ENCODE data around the gene SFRP4. TPM values are rescaled to one million over a fixed set of nuclear protein-coding genes. Genes with fewer than 3 reads are reported as not detected.
A peak's percentile ranks its signal among the peaks of the same experiment; 100 is the strongest.

Gene SFRP4
- total RNA-seq, 1 experiment from 2014 or later, result 0.24 TPM

DNA sequence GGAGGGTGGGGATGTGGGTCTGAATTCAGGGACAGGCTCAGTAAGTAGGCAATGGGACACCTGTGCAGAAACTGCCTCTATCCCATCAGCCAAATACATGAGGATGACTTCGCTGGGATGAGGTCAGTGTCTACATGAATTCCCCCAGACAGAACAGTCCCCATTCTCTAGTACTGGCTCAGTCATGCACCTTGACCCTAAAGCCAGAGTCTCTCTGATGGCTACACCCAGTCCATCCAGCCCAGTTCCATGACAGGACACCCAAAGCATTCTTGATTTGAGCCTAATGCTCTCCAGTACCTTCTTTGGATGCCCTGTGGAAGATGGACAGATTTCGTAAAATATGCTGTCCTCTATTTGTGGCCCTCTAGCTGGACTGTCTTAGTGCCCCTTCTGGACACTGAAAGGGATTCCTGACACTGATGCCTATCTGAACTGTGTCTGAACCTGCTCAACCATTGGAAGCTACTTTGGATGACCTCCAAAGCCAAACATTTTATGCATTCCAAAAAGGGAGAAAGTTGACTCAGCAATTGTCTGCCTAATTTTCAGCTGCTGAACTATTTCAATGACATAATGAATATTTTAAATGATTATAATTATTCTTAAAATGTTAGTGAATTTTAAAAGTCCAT is 14.6 kb downstream of the SFRP4 start (continued):
- no peak for TF ChIP-seq GRHL2 (CRISPR knock-in tag; IDR thresholded peaks at IDR 0.05; ENCODE audit: insufficient replicate concordance, severe bottlenecking)
- TF ChIP-seq, protein P1, sequence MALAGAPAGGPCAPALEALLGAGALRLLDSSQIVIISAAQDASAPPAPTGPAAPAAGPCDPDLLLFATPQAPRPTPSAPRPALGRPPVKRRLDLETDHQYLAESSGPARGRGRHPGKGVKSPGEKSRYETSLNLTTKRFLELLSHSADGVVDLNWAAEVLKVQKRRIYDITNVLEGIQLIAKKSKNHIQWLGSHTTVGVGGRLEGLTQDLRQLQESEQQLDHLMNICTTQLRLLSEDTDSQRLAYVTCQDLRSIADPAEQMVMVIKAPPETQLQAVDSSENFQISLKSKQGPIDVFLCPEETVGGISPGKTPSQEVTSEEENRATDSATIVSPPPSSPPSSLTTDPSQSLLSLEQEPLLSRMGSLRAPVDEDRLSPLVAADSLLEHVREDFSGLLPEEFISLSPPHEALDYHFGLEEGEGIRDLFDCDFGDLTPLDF (CRISPR knock-in tag; IDR thresholded peaks at IDR 0.05), result no peak

DNA sequence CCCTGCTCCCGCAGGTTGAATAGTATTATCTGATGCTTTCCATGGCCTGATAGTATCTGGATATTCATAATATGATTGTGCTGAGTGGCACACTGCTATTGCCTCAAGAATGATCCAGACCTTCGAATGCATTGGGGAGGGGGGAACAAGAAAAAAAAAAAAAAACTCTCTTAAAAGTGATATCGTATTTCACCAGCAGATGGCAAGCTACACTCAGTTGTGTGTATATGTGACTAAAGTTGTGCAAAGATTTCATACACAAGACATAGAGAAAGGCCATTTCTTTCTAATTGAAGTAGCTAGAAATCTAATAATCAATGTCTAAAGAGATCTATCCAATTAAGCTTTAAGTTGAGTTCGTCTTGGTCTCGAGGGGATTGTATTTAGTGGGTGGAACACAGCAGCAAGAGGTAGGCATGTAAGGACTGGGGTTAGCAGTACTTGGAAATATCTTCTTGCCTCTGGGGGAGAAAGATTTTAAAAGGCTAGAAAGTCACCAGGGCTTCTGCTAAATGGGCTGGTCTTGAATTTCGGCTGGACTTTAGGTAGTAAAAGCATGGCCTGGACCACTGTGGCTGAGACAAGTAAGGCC is 15.3 kb downstream of the SFRP4 start:
- peaks cover 2% of the 10 kb centered on the region for H3K4me1 Mint-ChIP-seq
- H3K36me3 Mint-ChIP-seq, result no peaks in the 10 kb centered on the region
- TF ChIP-seq ZNF219 (CRISPR knock-in tag; IDR thresholded peaks at IDR 0.05; ENCODE audit: borderline replicate concordance) (no peak), SOX15 (CRISPR knock-in tag; IDR thresholded peaks at IDR 0.05) (no peak), ZNF138 (CRISPR knock-in tag; conservative IDR thresholded peaks at IDR 0.05) (no peak), CBFB (CRISPR knock-in tag; IDR thresholded peaks at IDR 0.05; ENCODE audit: low read depth) (no peak), NFYB (CRISPR knock-in tag; conservative IDR thresholded peaks at IDR 0.05; ENCODE audit: low read depth) (no peak), EMX1 (CRISPR knock-in tag; IDR thresholded peaks at IDR 0.05) (no peak)
- TF ChIP-seq, protein P2, sequence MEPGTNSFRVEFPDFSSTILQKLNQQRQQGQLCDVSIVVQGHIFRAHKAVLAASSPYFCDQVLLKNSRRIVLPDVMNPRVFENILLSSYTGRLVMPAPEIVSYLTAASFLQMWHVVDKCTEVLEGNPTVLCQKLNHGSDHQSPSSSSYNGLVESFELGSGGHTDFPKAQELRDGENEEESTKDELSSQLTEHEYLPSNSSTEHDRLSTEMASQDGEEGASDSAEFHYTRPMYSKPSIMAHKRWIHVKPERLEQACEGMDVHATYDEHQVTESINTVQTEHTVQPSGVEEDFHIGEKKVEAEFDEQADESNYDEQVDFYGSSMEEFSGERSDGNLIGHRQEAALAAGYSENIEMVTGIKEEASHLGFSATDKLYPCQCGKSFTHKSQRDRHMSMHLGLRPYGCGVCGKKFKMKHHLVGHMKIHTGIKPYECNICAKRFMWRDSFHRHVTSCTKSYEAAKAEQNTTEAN (CRISPR knock-in tag; IDR thresholded peaks at IDR 0.05), result no peak
- TF ChIP-seq, protein P3, sequence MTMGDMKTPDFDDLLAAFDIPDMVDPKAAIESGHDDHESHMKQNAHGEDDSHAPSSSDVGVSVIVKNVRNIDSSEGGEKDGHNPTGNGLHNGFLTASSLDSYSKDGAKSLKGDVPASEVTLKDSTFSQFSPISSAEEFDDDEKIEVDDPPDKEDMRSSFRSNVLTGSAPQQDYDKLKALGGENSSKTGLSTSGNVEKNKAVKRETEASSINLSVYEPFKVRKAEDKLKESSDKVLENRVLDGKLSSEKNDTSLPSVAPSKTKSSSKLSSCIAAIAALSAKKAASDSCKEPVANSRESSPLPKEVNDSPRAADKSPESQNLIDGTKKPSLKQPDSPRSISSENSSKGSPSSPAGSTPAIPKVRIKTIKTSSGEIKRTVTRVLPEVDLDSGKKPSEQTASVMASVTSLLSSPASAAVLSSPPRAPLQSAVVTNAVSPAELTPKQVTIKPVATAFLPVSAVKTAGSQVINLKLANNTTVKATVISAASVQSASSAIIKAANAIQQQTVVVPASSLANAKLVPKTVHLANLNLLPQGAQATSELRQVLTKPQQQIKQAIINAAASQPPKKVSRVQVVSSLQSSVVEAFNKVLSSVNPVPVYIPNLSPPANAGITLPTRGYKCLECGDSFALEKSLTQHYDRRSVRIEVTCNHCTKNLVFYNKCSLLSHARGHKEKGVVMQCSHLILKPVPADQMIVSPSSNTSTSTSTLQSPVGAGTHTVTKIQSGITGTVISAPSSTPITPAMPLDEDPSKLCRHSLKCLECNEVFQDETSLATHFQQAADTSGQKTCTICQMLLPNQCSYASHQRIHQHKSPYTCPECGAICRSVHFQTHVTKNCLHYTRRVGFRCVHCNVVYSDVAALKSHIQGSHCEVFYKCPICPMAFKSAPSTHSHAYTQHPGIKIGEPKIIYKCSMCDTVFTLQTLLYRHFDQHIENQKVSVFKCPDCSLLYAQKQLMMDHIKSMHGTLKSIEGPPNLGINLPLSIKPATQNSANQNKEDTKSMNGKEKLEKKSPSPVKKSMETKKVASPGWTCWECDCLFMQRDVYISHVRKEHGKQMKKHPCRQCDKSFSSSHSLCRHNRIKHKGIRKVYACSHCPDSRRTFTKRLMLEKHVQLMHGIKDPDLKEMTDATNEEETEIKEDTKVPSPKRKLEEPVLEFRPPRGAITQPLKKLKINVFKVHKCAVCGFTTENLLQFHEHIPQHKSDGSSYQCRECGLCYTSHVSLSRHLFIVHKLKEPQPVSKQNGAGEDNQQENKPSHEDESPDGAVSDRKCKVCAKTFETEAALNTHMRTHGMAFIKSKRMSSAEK (CRISPR knock-in tag; IDR thresholded peaks at IDR 0.05; ENCODE audit: borderline replicate concordance), result no peak
- no peaks in the 10 kb centered on the region for H3K27me3 Mint-ChIP-seq (ENCODE audit: low read depth)
- peak; percentile 82 for ATAC-seq
- H3K27ac Mint-ChIP-seq, result no peak overlapping the region
- peaks cover 3% of the 10 kb centered on the region; the same call in 1 of the 2 replicates for H3K9me3 Mint-ChIP-seq
- POLR2A ChIA-PET, result interaction anchor here (0.7 kb wide), 1 partner anchor 15 kb away, joined by 3 read pairs; no protein-coding TSS in a partner anchor
- DNase-seq (ENCODE audit: low spot score), result no peak
- no peak overlapping the region for H3K4me3 Mint-ChIP-seq
- CTCF ChIA-PET, result interaction anchor here (0.6 to 2.7 kb wide), 19 partner anchors 14 to 473 kb away, joined by 3 to 31 read pairs (median 5); partner anchors contain the start of genes EPDR1, SFRP4 and STARD3NL

DNA sequence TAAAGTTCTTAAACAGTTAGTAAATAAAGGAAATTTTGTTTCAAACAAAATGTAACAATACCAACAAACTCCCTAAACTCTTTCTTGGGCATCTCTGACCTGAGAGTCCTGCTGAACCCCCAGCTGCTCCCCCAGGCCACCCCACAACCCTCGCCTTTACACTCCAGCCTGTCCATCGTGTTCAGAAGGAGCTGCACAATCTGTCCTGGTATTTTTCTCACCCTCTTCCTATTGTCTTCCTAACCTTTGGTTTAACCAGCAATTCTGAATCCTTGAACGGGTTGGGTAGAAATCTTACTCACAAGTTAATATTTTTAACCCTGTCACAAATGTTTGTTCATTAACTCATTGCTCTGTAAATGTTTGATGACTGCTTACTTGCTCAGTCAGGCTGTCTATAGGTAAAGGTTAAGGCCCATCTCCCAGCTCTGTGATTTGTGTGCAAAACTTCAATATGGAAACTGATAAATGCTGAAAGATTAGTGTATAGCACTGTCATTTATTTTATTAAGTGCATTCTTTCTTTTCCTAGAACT is 16.8 kb downstream of the SFRP4 start:
- no peak for TF ChIP-seq ZBTB21 (CRISPR knock-in tag; IDR thresholded peaks at IDR 0.05; ENCODE audit: borderline replicate concordance)
- TF ChIP-seq, protein P4, sequence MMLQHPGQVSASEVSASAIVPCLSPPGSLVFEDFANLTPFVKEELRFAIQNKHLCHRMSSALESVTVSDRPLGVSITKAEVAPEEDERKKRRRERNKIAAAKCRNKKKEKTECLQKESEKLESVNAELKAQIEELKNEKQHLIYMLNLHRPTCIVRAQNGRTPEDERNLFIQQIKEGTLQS (CRISPR knock-in tag; conservative IDR thresholded peaks at IDR 0.05), result no peak
- TF ChIP-seq, protein P5, sequence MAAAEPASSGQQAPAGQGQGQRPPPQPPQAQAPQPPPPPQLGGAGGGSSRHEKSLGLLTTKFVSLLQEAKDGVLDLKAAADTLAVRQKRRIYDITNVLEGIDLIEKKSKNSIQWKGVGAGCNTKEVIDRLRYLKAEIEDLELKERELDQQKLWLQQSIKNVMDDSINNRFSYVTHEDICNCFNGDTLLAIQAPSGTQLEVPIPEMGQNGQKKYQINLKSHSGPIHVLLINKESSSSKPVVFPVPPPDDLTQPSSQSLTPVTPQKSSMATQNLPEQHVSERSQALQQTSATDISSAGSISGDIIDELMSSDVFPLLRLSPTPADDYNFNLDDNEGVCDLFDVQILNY (CRISPR knock-in tag; IDR thresholded peaks at IDR 0.05), result no peak
- no peak for TF ChIP-seq NR1H2 (CRISPR knock-in tag; IDR thresholded peaks at IDR 0.05)
- TF ChIP-seq, protein P6, sequence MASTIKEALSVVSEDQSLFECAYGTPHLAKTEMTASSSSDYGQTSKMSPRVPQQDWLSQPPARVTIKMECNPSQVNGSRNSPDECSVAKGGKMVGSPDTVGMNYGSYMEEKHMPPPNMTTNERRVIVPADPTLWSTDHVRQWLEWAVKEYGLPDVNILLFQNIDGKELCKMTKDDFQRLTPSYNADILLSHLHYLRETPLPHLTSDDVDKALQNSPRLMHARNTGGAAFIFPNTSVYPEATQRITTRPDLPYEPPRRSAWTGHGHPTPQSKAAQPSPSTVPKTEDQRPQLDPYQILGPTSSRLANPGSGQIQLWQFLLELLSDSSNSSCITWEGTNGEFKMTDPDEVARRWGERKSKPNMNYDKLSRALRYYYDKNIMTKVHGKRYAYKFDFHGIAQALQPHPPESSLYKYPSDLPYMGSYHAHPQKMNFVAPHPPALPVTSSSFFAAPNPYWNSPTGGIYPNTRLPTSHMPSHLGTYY (CRISPR knock-in tag; IDR thresholded peaks at IDR 0.05), result no peak
- no peak for TF ChIP-seq KAT7 (CRISPR knock-in tag; IDR thresholded peaks at IDR 0.05; ENCODE audit: borderline replicate concordance)
- no peaks in the 10 kb centered on the region for H3K36me3 Mint-ChIP-seq
- H3K4me3 Mint-ChIP-seq, result no peak overlapping the region
- peaks cover 3% of the 10 kb centered on the region; the same call in 1 of the 2 replicates for H3K9me3 Mint-ChIP-seq
- no peak overlapping the region for H3K27ac Mint-ChIP-seq
- ChIA-PET CTCF (no interaction called here), POLR2A (no interaction called here)
- no peaks in the 10 kb centered on the region for H3K27me3 Mint-ChIP-seq (ENCODE audit: low read depth)
- peaks cover 2% of the 10 kb centered on the region for H3K4me1 Mint-ChIP-seq
- DNase-seq (ENCODE audit: low spot score) (no peak), ATAC-seq (no peak)

Measured in WTC11 (cell line).